ENCODE measurements around the gene SFRP5.

The SFRP5 gene

DNA sequence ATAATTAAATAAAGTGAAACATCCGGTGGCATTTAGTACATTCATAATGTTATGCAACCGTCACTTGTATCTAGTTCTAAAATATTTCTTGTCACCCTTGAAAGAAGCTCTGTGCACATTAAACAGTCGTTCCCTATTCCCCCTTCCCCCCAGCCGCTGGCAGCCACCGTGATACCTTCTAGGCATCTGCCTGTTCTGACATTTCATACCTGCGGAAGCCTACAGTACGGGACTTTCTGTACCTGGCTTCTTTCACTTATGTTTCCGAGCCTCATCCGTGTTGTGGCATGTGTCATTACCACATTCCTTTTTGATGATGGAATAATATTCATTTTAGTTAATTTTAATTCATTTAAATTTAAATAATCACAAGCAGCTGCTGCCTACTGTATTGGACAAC, 13.9 kb upstream of the SFRP5 start:
- no peak for DNase-seq (ENCODE audit: low read depth)
- TF ChIP-seq, protein P1, sequence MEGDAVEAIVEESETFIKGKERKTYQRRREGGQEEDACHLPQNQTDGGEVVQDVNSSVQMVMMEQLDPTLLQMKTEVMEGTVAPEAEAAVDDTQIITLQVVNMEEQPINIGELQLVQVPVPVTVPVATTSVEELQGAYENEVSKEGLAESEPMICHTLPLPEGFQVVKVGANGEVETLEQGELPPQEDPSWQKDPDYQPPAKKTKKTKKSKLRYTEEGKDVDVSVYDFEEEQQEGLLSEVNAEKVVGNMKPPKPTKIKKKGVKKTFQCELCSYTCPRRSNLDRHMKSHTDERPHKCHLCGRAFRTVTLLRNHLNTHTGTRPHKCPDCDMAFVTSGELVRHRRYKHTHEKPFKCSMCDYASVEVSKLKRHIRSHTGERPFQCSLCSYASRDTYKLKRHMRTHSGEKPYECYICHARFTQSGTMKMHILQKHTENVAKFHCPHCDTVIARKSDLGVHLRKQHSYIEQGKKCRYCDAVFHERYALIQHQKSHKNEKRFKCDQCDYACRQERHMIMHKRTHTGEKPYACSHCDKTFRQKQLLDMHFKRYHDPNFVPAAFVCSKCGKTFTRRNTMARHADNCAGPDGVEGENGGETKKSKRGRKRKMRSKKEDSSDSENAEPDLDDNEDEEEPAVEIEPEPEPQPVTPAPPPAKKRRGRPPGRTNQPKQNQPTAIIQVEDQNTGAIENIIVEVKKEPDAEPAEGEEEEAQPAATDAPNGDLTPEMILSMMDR (conservative IDR thresholded peaks at IDR 0.05; ENCODE audit: low read length) = no peak
- no peak overlapping the region for H3K4me3 ChIP-seq (ENCODE audit: low read length)

DNA sequence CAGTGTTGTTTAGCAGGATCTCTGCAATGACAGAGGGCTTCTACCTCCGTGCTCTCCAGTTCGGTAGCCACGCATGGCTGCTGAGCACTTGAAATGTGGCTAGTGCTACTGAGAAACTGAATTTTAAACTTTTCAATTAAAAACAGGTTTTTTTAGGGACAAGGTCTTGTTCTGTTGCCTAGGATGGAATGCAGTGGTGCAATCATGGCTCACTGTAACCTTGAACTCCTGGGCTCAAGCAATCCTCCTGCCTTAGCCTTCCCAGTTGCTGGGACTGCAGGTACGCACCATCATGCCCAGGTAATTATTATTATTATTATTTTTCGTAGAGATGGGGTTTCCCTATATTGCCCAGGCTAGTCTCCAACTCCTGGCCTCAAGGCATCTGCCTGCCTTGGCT, 13.4 kb upstream of the SFRP5 start:
- TF ChIP-seq, protein P1 (conservative IDR thresholded peaks at IDR 0.05; ENCODE audit: low read length) = no peak
- no peak overlapping the region for H3K4me3 ChIP-seq (ENCODE audit: low read length)
- no peak for DNase-seq (ENCODE audit: low read depth)

DNA sequence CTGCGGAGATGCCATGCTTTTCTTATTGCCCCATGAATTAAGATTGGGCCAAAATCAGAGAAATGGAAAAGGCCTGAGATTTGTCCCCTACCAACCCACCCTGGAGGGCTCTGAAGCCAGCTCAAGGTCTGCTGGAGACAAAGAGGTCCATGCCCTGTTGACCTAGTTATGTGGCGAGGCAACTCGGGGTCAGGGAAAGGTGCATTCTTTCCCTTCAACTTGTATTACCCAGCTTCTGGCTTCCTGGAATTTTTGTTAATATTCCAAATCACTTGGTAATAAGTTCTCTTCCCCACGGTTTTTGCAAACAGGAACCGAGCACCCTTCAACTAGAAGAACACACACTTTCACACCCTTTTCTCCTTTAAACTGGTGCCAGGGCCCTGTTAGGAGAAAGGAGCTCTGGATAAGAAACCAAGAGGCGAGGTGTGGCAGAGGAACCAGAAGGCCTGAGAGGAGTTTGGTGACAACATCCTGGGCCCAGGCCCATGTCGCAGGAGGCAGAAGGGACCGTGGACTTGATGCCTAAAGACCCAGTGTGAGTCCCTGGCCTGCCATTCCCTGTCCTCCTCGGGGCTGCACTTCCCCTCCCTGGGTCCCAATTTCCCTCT, 12.5 kb upstream of the SFRP5 start:
- peak; percentile 8 for DNase-seq (ENCODE audit: low read depth)
- TF ChIP-seq, protein P1 (conservative IDR thresholded peaks at IDR 0.05; ENCODE audit: low read length) = no peak

DNA sequence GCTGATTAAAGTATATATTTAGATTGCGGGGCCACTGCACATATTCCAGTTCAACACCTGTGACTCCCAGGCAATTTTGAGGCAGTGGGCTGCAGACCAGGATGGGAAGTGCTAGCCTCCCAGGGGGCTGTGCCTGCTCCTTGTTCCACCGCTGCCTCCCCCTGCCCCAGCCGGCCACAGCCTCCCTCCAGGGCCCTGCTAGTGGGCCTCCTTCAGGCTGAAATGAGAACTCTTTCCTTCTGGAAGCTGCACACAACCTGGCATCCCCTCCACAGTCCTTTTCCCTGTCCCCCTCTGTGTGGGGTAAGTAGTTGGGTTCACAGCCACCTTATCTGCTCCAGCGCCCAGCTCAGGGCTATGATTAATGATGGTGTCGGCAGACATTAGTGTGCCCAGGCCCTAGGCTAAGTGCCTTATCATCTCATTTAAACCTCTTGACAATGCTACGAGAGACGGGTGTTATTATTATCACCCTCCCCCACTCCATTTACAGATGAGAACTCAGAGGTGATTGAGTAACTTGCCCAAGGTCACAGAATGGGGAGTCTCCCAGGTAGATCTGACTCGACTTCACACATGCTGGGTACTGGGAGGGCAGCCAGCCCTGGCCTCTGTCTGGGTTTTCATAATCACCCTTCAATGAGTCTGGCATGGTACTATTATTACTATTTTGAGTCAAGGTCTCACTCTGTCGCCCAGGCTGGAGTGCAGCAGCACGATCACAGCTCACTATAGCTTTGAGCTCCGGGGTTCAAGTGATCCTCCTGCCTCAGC, 10.8 kb upstream of the SFRP5 start:
- H3K4me3 ChIP-seq (ENCODE audit: low read length) = no peak overlapping the region
- TF ChIP-seq, protein P1 (conservative IDR thresholded peaks at IDR 0.05; ENCODE audit: low read length) = no peak
- DNase-seq (ENCODE audit: low read depth) = no peak

More for the DNA sequence above, 12.5 kb upstream of the SFRP5 start:
- H3K4me3 ChIP-seq (ENCODE audit: low read length) = no peak overlapping the region

DNA sequence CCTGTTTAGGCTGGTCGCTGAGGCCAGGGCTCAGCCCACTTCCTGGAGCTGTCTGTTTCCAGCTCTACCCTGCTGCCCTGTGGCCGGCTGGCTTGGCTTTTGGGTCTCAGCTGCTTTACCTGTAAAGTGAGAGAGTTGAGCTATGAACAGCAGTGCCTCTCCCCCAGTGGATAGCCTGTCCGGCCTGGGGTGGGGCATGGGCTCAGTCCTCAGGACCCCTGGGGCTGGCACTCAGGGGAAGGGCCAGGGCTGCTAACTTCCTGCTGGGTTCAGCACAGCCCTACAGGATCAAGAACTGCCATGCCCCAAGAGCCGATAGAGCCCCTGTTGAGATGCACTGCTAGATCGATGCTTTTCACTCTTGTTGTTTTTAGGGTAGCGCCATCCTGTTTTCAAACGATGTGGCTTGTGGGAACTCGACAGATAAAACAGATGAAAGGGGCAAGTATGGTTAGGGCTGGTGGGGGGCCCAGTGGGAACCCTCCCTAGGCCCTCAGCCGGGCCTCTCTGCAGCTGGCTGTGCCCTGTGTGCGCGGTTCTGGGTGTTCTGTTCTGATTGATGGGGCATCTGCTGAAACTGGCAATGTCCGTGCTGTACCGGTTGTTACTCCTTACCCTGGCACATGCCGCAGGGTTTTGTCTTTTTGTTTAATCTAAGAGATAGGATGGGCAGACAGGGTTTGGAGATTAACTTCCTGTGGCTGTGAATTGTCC, 10.0 kb upstream of the SFRP5 start:
- no peak for DNase-seq (ENCODE audit: low read depth)
- TF ChIP-seq, protein P1 (conservative IDR thresholded peaks at IDR 0.05; ENCODE audit: low read length) = no peak
- no peak overlapping the region for H3K4me3 ChIP-seq (ENCODE audit: low read length)

DNA sequence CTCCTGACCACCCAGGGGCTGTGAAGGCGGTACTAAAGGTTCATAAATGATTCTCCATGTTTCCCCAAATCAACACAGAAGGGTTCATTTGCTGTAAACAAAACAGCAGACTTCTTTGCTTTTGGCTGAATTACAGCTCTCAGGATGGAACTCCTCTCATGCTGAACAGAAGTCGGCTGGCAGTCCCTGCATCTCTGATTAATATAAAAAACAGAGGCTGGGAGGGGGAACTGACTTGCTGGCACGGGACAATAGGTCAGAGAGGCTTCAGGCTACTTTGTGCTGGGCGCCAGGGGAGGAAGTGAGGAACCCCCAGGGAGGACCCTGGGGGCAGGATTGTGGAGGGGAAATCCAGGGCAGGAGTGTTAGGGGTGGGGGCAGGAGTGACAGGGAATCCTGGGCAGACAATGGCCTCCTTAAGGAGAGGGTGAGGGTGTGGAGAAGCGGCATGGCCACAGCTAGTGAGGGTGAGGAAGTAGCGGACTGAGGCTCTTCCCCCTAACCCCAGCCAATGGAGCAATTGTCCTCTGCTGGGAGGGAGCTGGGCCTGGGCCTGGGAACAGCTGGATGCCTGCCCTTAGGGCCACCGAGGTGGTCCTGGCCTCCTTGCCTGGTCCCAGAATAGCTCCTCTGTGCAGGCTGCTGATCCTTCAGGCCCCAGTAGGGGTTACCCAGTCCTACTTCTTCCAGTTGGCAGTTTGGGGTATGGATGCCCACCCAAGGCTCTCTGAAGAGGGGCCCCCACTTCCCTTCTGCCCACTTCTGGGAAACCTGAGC, 9.2 kb upstream of the SFRP5 start:
- DNase-seq (ENCODE audit: low read depth) = no peak
- H3K4me3 ChIP-seq (ENCODE audit: low read length) = no peak overlapping the region
- TF ChIP-seq, protein P1 (conservative IDR thresholded peaks at IDR 0.05; ENCODE audit: low read length) = no peak

Measured in AG10803 (cell line).